ENCODE results near the gene SGK1. TPM values are rescaled to one million over a fixed set of nuclear protein-coding genes. Genes with fewer than 3 reads are reported as not detected.
A peak's percentile ranks its signal among the peaks of the same experiment; 100 is the strongest.
"Not testable (repeated sequence)": the region's sequence is repeated elsewhere in the genome, so short reads cannot be mapped to it uniquely, and the experiment has no call there.

SGK1 gene
- total and polyA plus RNA-seq, 7 donors: 17.2 to 352 (median 35.2) TPM

- WGBS, 2 donors: 73 to 83% methylated on average over 7 of the region's 7 CpGs
- no peaks in the 10 kb centered on the region for H3K27me3 ChIP-seq
- no peaks in the 10 kb centered on the region for H3K9me3 ChIP-seq
- H3K36me3 ChIP-seq: no peaks in the 10 kb centered on the region
- no peak overlapping the region for H3K27ac ChIP-seq
- no peak for TF ChIP-seq POLR2A (IDR thresholded peaks at IDR 0.05)
- peak in 1 of 4 donors; percentile 38 for TF ChIP-seq POLR2AphosphoS5 (IDR thresholded peaks at IDR 0.05)
- intact Hi-C loops (cut with DNase I): no loop called here
- no peak for DNase-seq
- no peaks in the 10 kb centered on the region for H3K4me1 ChIP-seq
- no peak overlapping the region for H3K4me3 ChIP-seq
Observed at GRCh38 chr6:134235937-134236751, 81.8 kb downstream of the SGK1 start.

- H3K27ac ChIP-seq; H3K4me3 ChIP-seq; H3K27me3 ChIP-seq; H3K4me1 ChIP-seq; intact Hi-C loops (cut with DNase I); H3K9me3 ChIP-seq; DNase-seq; H3K36me3 ChIP-seq: not testable (repeated sequence)
- 90 to 91% methylated on average over 4 of the region's 4 CpGs for WGBS, 2 donors
Observed at GRCh38 chr6:134235334-134235733, 82.6 kb downstream of the SGK1 start.

- no peak overlapping the region for H3K4me3 ChIP-seq
- H3K27me3 ChIP-seq: no peaks in the 10 kb centered on the region
- no peak for TF ChIP-seq CTCF (IDR thresholded peaks at IDR 0.05)
- H3K4me1 ChIP-seq: no peaks in the 10 kb centered on the region
- no peak for DNase-seq
- intact Hi-C loops (cut with DNase I): no loop called here
- no peak overlapping the region for H3K27ac ChIP-seq
- H3K36me3 ChIP-seq: no peaks in the 10 kb centered on the region
- WGBS, 2 donors: 87 to 92% methylated on average over 5 of the region's 5 CpGs
- H3K9me3 ChIP-seq: no peaks in the 10 kb centered on the region
Observed at GRCh38 chr6:134233180-134233955, 84.5 kb downstream of the SGK1 start.

- TF ChIP-seq EP300 (IDR thresholded peaks at IDR 0.05) (no peak), POLR2A (IDR thresholded peaks at IDR 0.05) (no peak), CTCF (IDR thresholded peaks at IDR 0.05) (no peak), POLR2AphosphoS5 (IDR thresholded peaks at IDR 0.05) (no peak)
- no peak for DNase-seq
- Histone ChIP-seq H3K4me1 (no peaks in the 10 kb centered on the region), H3K9me3 (no peaks in the 10 kb centered on the region), H3K36me3 (no peaks in the 10 kb centered on the region), H3K27ac (no peak overlapping the region), H3K4me3 (no peak overlapping the region), H3K27me3 (no peaks in the 10 kb centered on the region)
- intact Hi-C loops (cut with DNase I): no loop called here
- 91% methylated on average over 3 of the region's 3 CpGs for WGBS, 2 donors
Observed at GRCh38 chr6:134230940-134231339, 87.0 kb downstream of the SGK1 start.

- Histone ChIP-seq H3K36me3 (no peaks in the 10 kb centered on the region), H3K4me1 (no peaks in the 10 kb centered on the region), H3K4me3 (no peak overlapping the region), H3K27ac (no peak overlapping the region), H3K27me3 (no peaks in the 10 kb centered on the region), H3K9me3 (no peaks in the 10 kb centered on the region)
- no peak for DNase-seq
- TF ChIP-seq CTCF (IDR thresholded peaks at IDR 0.05) (no peak), POLR2AphosphoS5 (IDR thresholded peaks at IDR 0.05) (peak in 1 of 4 donors; percentile 23)
- WGBS, 2 donors: 71 to 94% methylated on average over 8 of the region's 8 CpGs
- intact Hi-C loops (cut with DNase I): no loop called here
Observed at GRCh38 chr6:134230087-134230700, 87.7 kb downstream of the SGK1 start.

Data from sigmoid colon (tissue), 7 donors.